ENCODE measurements around the gene ARID1B. TPM values are rescaled to one million over a fixed set of nuclear protein-coding genes. Genes with fewer than 3 reads are reported as not detected.

Gene ARID1B
- total RNA-seq, 1 donor from 2014 or later, result 87.4 TPM

DNA sequence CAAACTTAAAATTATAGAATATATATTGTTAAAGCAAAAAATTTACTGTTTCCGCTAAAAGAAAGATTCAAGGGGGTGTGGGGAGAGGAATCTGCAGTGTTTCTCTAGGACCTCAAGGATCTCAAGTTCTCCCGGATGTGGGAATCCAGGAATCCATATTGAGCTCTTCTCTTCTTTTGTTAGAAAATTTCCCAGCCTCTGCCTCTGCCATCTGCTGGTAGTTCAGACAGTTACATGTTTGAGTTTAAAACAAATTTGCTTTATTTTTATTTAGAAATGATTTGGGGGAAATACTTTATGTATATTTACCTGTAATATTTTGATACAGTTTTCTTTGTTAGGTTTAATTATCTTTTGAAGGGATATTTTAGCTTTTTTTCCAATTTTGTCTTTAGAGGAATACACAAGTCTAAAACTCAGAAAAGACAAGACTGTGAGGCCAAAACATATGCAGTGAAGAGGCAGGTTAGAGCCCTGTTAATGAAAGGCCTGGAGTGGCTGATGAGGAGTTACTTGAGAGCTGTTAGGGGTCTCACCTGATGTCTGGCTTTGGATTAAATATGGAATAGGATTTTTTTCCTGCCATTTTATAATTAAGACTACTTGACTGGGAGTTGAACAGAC lies 268.8 kb downstream of the ARID1B start:
- no peak for DNase-seq (ENCODE audit: low spot score)

DNA sequence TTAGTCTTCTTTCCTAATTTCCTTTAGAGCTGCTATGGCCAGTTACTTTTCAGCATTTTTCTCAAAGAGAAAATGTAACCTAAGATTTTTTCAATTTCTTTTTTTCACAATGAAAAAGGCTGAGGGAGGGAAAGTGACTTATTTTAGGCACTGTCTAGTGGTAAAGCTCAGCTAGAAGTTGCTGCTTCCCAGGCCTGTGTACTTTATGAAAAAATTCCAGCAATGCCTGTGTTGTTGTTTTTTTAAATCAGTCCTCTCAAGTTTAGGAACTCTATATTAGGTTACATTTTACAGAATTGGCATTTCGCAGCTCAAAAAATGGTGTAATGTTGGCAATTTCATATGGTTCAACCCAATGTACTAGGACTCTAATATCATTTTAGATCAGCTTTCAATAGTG lies 269.6 kb downstream of the ARID1B start:
- no peak for DNase-seq (ENCODE audit: low spot score)

DNA sequence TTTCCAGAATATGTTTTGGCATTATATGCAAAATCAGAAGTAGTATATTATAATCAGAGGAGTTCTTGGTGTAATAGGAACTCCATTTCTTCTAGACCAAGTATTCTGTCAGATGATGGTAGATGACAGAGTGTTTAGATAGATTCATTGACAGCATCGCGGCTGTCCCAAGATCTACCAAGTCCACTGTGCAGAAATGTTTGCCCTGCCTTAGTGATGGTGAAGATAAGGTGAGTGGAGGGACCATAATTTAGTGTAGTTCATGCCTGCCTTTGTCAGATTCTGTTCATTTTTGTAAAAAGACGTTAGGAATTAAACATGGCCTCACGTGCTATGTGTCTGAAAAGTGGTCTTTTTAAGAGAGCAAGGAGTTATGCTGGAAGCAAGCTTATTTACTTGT lies 270.1 kb downstream of the ARID1B start:
- no peak for DNase-seq (ENCODE audit: low spot score)

DNA sequence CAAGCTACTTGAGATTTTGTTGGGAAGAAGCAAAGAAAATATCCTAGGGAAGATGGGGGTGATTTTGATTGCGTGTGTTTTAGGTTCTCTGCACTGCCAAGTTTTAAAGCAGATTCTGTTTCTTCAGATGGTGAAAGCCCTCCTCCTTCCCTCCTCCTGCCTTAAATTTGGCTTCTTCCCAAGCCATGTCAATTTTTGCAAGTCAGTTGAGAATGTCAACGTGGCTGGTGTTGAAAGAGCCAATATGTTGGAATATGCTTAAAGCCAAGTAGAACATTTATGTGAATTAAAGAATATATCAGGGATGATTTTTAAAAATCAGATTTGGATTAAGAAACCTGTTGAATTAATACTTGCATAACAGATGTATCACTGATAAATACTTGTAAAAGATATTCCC lies 270.8 kb downstream of the ARID1B start:
- no peak for DNase-seq (ENCODE audit: low spot score)

DNA sequence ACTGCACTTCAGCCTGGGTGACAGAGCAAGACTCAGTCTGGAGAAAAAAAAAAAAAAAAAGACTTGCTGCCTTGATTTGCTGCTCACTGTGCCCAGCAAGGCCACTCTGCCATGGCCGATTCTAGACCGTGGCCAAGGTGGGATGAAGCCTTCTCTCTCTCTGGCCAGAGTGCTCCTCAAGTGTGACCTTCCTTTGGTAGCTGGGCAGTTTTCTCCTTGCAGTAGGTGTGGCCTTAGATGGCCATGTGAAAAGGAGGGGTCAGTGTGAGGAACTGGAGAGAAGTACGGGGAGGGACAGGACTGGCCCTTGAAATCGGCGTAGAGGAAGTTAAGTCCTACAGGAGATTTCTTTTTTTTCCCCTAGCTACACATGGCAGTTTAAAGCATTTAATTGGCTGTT lies 272.0 kb downstream of the ARID1B start:
- no peak for DNase-seq (ENCODE audit: low spot score)

DNA sequence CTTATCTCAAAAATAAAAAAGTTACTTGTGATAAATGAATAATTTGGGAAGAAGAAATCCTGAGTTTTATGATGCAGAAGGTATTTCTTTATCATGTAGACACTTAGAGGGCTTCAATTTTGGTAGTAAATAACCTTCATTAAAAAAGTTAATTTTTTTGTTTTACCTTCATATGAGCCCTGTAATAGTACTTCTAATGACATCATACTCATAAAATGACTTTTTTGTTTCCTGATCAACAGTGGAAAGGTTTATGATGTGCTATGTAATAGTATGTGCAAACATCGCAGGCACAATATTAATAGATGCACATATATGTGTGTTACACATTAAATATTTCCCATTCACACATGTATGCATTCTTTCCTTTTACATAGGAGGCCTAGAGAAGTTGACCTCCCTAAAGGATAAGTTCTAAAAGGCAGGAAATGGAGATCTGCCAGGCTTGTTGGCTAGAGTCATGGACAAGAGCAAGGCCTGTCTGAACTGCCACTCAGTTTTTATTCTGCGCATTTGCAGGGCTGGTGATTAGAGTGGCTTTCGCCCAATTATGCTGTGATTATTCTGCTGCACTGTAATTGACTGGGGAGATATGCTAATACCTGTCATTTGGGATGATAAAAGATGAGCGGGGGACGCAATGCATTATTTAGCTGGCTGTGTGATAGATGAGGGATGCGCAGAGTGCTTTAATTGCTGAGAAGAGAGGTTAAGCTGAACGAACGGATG lies 273.5 kb downstream of the ARID1B start:
- DNase-seq (ENCODE audit: low spot score), result no peak

DNA sequence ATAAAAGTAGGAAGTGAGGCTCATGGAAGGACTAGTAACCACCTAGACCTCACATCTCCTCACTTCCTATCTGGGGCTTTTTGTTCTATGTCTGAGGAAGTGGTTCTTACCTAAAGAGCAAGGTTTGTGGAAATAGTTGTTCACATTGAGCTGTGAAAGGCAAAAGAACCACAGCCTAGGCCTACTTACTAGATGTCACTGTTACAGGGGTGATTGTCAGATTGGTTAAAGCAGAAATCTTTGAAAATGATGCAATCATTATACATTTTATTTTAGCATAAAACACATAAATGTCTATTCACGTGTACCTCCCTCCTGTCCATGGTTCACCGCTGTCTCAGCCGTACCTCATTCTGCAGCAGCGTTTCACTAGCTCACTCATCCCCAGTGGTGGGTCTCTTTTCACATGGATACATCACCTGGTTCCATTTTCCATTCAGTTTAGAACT lies 277.4 kb downstream of the ARID1B start:
- no peak for DNase-seq (ENCODE audit: low spot score)

DNA sequence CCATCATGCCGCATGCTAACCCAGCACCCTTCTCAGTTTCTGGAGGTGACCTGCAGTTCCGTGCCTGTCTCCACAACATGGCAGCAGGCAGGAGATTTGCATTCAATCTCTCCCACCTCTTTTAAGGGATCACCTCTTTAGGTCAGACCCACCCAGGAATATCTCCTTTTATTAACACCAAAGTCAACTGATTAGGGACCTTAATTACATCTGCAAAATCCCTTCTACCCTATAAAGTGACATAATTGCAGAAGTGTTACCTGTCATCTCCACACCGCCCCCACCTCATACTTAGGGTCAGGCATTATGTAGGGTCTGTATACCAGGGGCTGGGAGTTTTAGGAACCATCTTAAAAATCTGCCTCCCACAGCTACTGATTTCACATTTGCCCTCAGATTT lies 278.7 kb downstream of the ARID1B start:
- no peak for DNase-seq (ENCODE audit: low spot score)

DNA sequence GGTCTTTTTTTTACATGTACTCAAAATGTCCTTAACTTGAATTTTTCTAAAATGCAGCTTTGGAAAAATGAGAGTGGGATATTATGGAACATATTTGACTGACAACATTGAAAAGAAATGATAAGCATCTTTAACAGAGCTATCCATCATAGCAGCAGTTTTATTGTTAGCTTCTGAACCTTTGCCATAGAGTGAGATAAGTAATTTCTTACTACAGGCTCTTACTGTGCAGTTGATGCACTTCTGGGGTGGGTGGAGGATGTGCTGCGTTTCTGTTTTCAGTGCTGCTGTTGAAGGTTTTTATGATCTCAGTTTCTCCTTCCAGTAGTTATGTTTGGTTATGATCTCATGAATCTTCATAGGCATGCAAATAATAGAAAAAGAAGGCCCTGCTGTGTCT lies 279.1 kb downstream of the ARID1B start:
- DNase-seq (ENCODE audit: low spot score), result no peak

DNA sequence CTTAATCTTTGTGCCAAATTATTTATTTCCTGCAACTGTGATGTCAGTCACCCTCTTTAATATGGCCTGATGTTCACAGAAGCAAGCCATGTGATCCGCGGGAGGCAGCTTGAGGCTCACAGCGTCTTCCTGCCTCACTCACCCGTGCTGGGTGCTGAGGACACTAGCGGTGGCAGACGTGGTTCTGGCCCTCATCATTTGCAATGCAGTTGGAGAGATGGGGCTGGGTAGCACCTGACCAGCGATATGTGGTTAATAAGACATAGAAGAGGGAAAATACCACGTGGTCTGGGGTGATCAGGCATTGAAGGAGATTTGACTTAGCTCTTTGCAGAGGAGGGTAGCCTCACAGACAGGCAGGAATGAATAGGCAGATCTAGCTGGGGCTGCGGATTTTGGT lies 281.4 kb downstream of the ARID1B start:
- no peak for DNase-seq (ENCODE audit: low spot score)

DNA sequence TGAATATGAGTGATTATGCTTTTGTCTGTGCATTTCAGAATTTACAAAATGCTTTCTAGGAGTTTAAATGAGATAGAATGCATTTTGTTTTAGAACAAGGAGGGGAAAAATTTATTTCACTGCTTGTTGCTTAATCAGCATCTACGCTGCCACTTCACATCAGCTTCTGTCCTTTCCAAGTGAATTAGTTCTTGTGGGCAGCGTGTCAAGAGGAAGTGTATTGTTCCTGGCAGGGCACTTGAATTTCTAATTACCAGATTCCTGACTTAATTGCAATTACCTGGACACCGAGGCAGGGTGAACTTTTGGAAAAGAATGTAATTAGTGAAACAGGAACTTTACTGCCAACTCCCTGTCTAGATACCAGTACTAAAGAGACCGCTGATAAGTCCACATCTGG lies 282.6 kb downstream of the ARID1B start:
- DNase-seq (ENCODE audit: low spot score), result no peak

DNA sequence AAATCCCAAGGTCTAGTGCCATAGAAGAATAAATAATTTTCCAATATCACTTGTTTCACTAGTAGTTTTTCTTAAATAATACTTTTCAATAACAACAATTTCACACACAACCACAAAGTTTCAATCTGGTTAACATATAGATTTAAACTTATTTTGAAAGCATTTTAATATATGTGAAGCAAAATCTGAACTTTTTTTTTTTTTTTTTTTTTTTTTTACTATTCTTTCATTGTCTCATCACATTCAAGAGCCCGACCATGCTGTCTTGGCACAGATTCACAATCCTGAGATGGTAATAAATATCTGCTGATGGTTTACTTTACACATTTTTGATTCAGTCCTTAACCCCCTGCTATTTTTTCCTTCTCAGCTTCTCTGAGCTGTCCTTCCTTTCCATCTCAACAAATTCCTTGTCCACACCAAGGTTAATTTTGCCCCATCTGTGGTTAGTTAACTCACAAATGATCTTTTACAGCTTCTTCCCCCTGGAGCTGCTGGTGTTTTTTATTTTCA lies 283.3 kb downstream of the ARID1B start:
- no peak for DNase-seq (ENCODE audit: low spot score)

DNA sequence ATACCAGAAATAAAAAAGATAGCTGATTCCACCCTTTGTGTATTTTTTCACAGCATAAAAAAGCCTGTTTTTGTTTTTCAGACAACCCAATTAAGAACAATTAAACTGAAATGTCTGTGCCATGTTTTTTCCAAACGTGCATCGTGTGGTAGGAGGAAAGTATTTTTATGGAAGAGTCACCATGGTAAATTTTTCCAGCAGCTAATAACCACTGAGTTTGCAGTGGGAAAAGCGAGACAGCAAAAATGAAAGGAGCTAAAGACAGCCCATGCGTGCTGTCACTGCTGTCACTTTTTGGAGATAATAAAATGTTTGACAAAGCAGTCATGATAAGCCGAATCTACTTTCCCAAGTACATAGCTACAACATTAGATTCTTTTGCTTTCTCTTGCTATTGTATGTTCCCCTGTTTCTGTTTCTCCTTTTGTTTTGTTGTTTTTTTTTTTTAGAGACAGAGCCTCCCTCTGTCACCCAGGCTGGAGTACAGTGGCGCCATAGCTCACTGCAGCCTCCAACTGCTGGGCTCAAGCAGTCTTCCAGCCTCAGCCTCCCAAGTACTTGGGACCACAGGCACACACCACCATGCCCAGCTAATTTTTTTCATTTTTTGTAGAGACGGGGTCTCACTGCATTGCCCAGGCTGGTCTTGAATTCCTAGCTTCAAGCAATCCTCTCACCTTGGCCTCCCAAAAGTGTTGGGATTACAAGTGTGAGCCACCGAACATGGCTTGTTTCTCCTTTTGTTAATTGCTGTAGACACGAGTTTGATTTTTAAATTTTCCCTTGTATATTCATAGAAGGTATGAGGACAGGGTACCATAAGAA lies 284.8 kb downstream of the ARID1B start:
- DNase-seq (ENCODE audit: low spot score), result no peak

DNA sequence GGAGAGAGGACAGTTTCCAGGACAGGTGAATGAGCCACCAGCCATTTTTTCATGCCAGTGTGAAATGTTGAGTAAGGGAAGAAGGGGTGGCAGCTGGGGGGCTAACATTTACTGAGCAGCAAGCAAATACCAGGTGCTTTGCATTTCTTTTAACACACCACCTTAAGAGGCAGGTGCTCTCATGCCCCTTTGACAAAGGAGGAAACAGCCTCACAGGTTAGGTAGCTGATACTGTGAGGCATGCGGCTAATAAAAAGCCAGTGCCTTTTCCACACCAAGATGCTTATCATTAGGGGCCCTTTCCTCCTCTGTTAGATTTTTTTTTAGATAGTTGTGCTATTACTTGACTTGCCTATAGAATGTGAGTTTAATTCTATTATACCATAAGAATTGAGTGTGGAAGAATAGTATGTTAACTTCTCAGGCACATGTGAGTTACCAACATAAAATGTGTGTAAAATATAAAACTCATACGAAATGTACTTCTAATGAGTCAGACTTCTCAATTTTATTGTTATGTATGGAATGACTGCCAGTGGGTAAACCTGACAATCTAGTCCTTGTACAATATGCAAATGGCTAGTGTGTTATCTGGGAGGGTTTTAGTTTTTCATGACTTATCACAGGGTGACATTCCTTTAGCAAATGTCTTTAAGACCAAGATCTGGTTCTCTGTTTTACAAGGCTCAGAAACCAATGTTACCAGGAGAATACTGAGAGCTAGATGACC lies 286.2 kb downstream of the ARID1B start:
- DNase-seq (ENCODE audit: low spot score), result no peak

DNA sequence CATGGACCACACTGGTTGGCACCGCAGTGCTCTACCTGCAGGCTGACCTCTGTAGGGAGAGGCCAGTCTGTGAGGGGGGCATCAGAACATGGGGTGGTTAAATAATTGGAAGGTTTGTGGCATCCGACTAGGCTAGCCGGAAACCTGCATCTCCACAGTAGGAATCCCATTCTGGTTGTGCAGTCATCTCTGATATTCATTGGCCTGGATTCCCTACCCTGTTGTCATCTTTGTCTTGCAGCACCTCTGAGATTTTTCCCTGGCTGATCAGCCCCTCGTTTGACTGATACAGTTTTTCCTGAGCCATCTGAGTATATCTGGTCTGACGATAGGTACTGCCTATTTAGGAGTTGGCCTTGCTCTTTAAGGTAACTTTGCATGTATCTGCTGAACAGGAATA lies 286.7 kb downstream of the ARID1B start:
- no peak for DNase-seq (ENCODE audit: low spot score)

DNA sequence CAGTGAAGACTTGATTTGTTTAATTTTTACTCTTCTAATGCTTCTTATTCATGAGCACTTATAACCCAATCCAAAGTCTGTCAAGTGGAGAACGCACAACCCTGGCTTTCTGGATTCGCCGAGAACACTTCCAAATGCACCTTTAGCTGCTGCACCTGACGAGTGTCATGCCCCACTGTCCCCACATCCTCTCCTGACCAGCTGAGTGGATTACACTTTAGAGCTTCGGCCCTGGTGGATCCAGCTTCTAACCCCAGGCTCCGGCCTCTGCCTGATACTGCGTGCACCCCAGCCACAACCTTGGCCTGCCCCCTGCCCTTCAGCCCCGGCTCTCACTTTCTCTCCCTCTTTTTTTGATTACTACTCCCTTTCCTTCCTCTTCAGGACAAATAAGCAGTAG lies 287.3 kb downstream of the ARID1B start:
- no peak for DNase-seq (ENCODE audit: low spot score)

DNA sequence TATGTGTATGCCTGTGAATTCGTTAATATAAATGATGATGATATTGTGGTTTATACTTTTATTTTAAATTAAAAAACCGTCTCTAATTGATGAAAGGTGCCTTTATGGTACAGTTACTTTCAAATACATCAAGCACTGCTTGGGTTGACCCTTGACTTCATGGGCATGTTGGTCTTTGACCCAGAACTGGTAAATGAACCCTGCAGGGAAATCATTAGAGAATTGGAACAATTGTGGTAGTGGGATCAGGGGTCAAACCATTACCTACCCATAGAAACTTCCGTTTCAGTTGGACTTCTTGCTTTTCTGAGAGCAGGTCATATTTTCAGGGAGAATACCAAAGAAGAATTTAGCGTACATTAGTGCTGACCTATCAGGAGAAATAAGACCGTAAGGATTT lies 288.2 kb downstream of the ARID1B start:
- no peak for DNase-seq (ENCODE audit: low spot score)

DNA sequence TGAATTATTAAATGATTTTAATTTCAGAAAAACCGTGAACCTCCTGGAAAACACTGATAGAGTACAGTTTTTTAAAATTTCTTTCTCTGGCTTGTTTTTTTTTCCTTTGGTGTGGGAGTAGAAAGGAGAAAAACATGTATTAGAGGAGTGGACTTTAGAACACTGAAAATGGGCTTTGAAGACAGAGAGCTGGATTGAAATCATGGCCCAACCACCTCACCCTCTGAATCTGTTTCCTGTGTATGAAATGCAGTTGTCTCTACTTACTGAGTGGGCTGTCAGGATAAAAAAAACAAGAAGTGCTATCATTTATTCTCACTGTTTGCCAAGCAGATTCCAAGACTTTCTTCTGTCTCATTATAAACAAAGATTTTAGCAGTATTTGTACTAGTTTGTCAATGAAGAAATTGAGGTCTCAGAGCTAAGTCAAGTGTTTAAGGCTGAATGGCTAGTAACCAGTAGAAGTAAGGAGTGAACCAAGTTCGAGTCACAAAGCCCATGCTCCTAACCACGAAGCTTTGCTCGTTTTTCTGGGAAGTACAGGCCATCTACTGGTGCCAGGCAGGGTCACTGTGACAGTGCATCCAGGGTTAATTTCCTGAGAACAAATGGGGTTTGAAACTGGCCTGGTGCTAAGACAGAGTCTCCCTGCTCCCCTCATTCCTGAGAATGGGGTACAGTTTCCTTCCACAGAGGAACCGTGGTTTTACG lies 289.8 kb downstream of the ARID1B start:
- no peak for DNase-seq (ENCODE audit: low spot score)

DNA sequence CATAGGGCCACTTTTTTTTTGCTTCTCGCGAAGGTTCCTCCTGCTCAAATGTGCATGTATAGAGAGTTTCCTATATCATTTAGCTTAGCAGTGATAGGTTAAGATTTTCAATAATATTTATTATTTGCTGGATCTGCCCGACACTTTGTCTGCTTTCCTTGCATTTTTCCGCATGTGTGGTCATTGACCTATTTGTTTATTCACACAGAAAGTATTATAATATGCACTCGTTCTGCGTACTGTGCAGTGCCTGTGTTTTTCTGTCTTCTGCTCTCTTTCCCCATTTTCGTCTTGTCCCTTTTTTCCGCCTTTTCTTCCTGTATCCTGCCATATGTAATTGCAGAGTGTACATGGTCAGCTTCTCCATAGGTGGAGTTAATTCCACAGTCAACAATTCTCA lies 290.3 kb downstream of the ARID1B start:
- DNase-seq (ENCODE audit: low spot score), result no peak

DNA sequence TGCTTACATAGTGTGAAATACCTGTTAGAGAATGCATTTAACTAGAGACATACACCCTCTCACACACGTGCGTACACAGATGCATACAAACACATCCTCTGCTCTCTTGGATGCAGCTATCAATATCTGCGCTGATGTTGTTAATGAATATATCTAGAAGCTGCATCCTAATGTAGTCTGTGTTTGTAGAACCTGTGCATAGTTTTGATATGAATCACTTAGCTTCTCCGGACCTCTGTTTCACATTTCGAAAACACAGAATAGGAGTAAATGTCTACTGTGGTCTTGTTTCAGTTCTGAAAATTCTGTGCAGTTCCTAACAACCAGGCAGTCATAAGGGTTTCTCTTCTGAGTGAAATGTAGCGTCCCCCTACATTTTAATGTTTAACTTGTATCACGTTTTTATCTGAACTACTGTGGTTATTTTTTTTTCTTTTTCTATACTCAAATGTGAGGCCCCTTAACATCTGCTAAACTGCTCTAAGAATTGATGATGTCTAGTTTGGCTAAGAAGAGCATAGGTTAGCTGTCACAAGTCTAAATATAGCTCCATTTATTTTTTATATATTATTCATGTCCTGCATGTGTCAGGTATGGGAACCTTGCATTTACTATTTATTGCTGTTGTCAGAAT lies 291.6 kb downstream of the ARID1B start:
- DNase-seq (ENCODE audit: low spot score), result no peak

Data from mesenteric fat pad (tissue), 1 donor.